Ovary (tissue), 9 donors: ENCODE results near the gene CCDC61. TPM values are rescaled to one million over a fixed set of nuclear protein-coding genes. Genes with fewer than 3 reads are reported as not detected.

Experiments used
- DNase-seq, 5 donors: peaks; one replicate each; pipeline ENCODE4 v3.0.0-alpha.2; 2019 to 2020
- H3K27ac ChIP-seq, 2 donors: fragments of 200-600 bp; one replicate each; pipeline versions ENCODE4 v1.5.1 to v1.8.0; 2019 to 2022
- H3K27me3 ChIP-seq: fragments of 200-600 bp; one replicate; pipeline ENCODE4 v1.8.0; 2022
- H3K36me3 ChIP-seq: fragments of 200-600 bp; sonication (generic); one replicate; pipeline ENCODE4 v1.5.1; 2019
- H3K4me1 ChIP-seq: one replicate; pipeline ENCODE4 v1.8.1; 2013; ENCODE audit warnings: mild to moderate bottlenecking, moderate library complexity; ENCODE audit not compliant: insufficient read depth
- H3K4me3 ChIP-seq: fragments of 200-600 bp; sonication (generic); one replicate; pipeline ENCODE4 v1.5.1; 2017
- H3K9me3 ChIP-seq, 2 donors: fragments of 200-600 bp in 1 of 2; sonication (generic) in 1 of 2; one replicate each; pipeline versions ENCODE4 v1.5.1 to v1.8.1; 2013 to 2019; ENCODE audit warnings: mild to moderate bottlenecking in 1 of 2, moderate library complexity in 1 of 2
- EP300 ChIP-seq: sonication (generic); formaldehyde crosslinking; IDR thresholded peaks from one replicate; pipeline ENCODE4 v1.6.1; 2017; ENCODE audit warnings: antibody characterized with exemption
- POLR2A ChIP-seq: fragments of 450-650 bp; IDR thresholded peaks from one replicate; pipeline ENCODE4 v1.6.1; 2017; ENCODE audit warnings: antibody characterized with exemption, mild to moderate bottlenecking, moderate library complexity
- WGBS, 3 donors: extraction: QIAGEN DNeasy Blood & Tissue Kit in 1 of 3; methylation state at CpG; one replicate each; pipeline versions ENCODE4 v1.1.5 to v1.1.7; 2013 to 2017; 5-methylcytosine and 5-hydroxymethylcytosine counted together
- intact Hi-C, 4 donors: fragments of 100-400 bp; cut with DNase I; formaldehyde crosslinking; loops; one replicate each; pipeline versions ENCODE4 v1.11.0 to v1.15.1; 2022 to 2023
- polyA plus RNA-seq, 2 donors: library from polyadenylated mRNA; stranded (reverse); fragments of 200-250 nt in 1 of 2; fragments of 350-450 nt in 1 of 2; fragmentation: Illumina TruSeq in 1 of 2; extraction: RNeasy Lipid Tissue Mini Kit (QIAGEN cat#74804) in 1 of 2; gene quantifications; one replicate each; pipeline ENCODE4 v1.2.3, GENCODE V29; 2013 to 2014
- total RNA-seq, 7 donors: library from RNA; depleted of rRNA in 2 of 7; stranded (reverse); fragments of >200 nt in 2 of 7; fragmentation: NEBNext Ultra II Directional in 3 of 7; extraction: Animal tissue kit (Norgen Biotek cat#: 25700) in 3 of 7; gene quantifications; one replicate each; pipeline versions ENCODE4 v1.1.0 to v1.2.4, GENCODE V29; 2016 to 2023
- TF ChIP-seq, protein P1 (sequence below), 3 donors: fragments of 450-650 bp in 2 of 3; fragments of 200-600 bp in 1 of 3; IDR thresholded peaks; one replicate each; pipeline versions ENCODE4 v1.5.1 to v1.8.0; 2016 to 2022; ENCODE audit warnings: antibody characterized with exemption in 3 of 3, mild to moderate bottlenecking in 1 of 3
- donor health status: DM: no; HTN: no; CAD: no; lungs with moderate emphysema.
- donor health status: DM: no; HTN: no; CAD: no.
- donor health status: Bipolar disorder and iron deficiency.
- donor health status: DM: yes; HTN: yes; CAD: no.
- donor health status: DM: no; HTN: no; CAD: no.
- donor health status: DM: yes; HTN: yes; CAD: no.

Gene CCDC61
- total and polyA plus RNA-seq, 9 donors = 2.7 to 19.6 (median 14.9) TPM

DNA sequence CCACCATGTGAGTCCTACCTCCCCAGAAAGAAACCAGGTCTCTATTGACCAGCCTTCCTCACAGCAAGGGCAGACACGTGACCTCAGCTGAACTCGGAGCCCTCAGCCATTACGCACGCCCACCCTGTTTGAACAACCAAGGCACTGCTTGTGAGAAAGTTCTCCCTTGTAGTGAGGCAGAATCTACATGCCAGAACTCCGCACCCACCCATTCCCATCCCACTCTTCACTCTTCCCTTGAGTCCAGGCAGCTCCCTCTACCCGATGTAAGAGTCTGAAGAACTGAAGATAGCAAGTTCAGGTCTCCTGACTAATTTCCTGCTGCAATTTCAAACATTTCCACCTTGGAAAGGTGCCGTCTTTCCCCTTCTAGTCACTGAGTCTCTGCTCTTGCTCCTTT lies 28.0 kb upstream of the CCDC61 start:
- H3K27me3 ChIP-seq = no peaks in the 10 kb centered on the region
- H3K4me3 ChIP-seq = no peak overlapping the region
- intact Hi-C loops = no loop called here
- H3K36me3 ChIP-seq = no peaks in the 10 kb centered on the region
- H3K27ac ChIP-seq = no peak overlapping the region
- no peaks in the 10 kb centered on the region for H3K4me1 ChIP-seq
- no peak for DNase-seq
- TF ChIP-seq, protein P1, sequence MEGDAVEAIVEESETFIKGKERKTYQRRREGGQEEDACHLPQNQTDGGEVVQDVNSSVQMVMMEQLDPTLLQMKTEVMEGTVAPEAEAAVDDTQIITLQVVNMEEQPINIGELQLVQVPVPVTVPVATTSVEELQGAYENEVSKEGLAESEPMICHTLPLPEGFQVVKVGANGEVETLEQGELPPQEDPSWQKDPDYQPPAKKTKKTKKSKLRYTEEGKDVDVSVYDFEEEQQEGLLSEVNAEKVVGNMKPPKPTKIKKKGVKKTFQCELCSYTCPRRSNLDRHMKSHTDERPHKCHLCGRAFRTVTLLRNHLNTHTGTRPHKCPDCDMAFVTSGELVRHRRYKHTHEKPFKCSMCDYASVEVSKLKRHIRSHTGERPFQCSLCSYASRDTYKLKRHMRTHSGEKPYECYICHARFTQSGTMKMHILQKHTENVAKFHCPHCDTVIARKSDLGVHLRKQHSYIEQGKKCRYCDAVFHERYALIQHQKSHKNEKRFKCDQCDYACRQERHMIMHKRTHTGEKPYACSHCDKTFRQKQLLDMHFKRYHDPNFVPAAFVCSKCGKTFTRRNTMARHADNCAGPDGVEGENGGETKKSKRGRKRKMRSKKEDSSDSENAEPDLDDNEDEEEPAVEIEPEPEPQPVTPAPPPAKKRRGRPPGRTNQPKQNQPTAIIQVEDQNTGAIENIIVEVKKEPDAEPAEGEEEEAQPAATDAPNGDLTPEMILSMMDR (IDR thresholded peaks at IDR 0.05) = no peak
- no peak for TF ChIP-seq EP300
- no peak for TF ChIP-seq POLR2A
- H3K9me3 ChIP-seq = no peaks in the 10 kb centered on the region
- WGBS, 3 donors = 54 to 69% (median 63%) methylated on average over 7 of the region's 7 CpGs

DNA sequence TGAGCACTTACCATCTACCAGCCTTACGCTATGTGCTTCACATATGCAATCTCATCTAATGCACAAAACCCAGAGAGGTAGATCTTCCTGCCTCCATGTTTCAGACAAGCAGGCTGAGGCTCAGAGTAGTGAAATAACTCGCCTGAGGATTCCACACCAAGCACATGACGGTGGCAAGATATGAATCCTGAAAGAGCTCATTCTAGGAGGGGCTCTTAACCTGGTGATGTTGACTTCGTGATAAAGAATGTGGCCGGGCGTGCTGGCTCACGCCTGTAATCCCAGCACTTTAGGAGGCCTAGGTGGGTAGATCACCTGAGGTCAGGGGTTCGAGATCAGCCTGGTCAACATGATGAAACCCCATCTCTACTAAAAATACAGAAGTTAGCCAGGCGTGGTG lies 26.6 kb upstream of the CCDC61 start:
- intact Hi-C loops = no loop called here
- 70 to 81% (median 76%) methylated on average over 9 of the region's 9 CpGs for WGBS, 3 donors

DNA sequence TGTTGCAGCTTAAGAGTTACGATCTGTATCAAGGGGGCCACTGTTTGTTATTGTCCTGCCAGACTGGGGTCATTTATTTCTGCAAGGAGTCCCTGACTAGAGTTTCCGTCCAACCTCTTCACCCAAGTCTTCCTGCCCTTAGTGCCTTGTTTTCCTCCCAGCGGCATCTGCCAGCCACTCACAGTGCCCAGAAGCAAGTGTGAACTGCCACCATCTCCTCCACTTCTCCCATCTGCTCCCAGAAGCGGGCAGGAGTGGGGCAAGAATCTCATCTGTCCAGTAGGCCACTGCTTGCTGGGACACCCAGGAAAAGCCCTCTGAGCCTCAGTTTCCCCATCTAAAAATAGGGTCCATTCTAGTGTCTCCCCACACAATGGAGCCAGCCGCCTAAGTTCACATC lies 25.6 kb upstream of the CCDC61 start:
- Histone ChIP-seq H3K9me3 (no peaks in the 10 kb centered on the region), H3K4me3 (no peak overlapping the region), H3K36me3 (no peaks in the 10 kb centered on the region), H3K27ac (no peak overlapping the region), H3K4me1 (no peaks in the 10 kb centered on the region), H3K27me3 (no peaks in the 10 kb centered on the region)
- intact Hi-C loops = no loop called here
- DNase-seq = no peak
- WGBS, 3 donors = 54 to 73% (median 69%) methylated on average over 5 of the region's 5 CpGs
- TF ChIP-seq, protein P1 (IDR thresholded peaks at IDR 0.05) = no peak
- no peak for TF ChIP-seq EP300
- no peak for TF ChIP-seq POLR2A

More for the DNA sequence above, 26.6 kb upstream of the CCDC61 start:
- no peak for DNase-seq
- Histone ChIP-seq H3K9me3 (no peaks in the 10 kb centered on the region), H3K27me3 (no peaks in the 10 kb centered on the region), H3K36me3 (no peaks in the 10 kb centered on the region), H3K27ac (no peak overlapping the region), H3K4me1 (no peaks in the 10 kb centered on the region), H3K4me3 (no peak overlapping the region)
- TF ChIP-seq, protein P1 (IDR thresholded peaks at IDR 0.05) = no peak
- TF ChIP-seq POLR2A = no peak
- no peak for TF ChIP-seq EP300

DNA sequence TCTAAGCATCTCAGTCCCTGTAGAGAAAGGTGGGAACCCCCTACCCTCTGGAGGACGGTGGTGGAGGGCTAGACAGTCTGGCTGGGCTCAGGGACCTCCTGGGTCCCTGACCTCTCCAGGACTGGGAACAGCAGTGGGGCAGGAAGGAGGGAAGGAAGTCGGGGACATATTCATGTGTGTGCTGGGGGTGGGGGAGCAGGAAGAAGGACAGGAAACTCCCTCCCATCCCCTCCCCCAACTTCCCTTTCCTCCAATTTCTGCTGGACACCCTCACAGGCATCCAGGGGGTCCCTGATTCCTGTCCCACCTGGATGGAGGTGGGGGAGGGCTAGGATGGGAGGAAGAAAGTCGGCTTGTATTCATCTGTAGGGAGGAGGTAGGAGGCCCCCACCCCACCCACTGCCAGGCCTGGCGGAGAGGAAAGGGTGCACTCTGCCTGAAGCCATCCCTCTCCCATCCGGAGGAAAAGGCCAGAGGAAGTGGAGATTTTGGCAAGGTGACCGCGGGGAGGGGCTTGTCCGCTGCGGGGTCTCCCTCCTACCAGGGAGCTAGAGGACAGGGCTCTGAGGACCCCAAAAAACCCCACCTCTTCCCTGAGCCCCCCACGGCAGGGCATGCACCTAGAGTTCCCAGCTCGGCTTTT lies 23.9 kb upstream of the CCDC61 start:
- Histone ChIP-seq H3K36me3 (no peaks in the 10 kb centered on the region), H3K4me3 (no peak overlapping the region), H3K27me3 (no peaks in the 10 kb centered on the region), H3K27ac (no peak overlapping the region), H3K9me3 (no peaks in the 10 kb centered on the region), H3K4me1 (no peaks in the 10 kb centered on the region)
- TF ChIP-seq, protein P1 (IDR thresholded peaks at IDR 0.05) = no peak
- TF ChIP-seq EP300 (no peak), POLR2A (no peak)
- no peak for DNase-seq
- intact Hi-C loops = no loop called here
- 4 to 9% (median 4%) methylated on average over 11 of the region's 11 CpGs for WGBS, 3 donors
